ENCODE measurements around the gene SELENOK. TPM values are rescaled to one million over a fixed set of nuclear protein-coding genes. Genes with fewer than 3 reads are reported as not detected.

SELENOK gene
- total RNA-seq, 1 experiment from 2014 or later: 21.9 TPM

- intact Hi-C loops (cut with micrococcal nuclease; ENCODE audit: unreplicated experiment): no loop called here
- CTCF ChIA-PET: no interaction called here
- Histone ChIP-seq H4K20me1 (ENCODE audit: insufficient read depth) (no peaks in the 10 kb centered on the region), H3K36me3 (ENCODE audit: low read depth) (no peaks in the 10 kb centered on the region), H3K27me3 (ENCODE audit: insufficient read depth, low read depth) (peaks cover 13% of the 10 kb centered on the region), H3K4me2 (no peak overlapping the region), H3K79me2 (ENCODE audit: low read depth) (no peaks in the 10 kb centered on the region), H3K27ac (no peak overlapping the region), H3K9me3 (ENCODE audit: insufficient read depth, low read depth) (no peaks in the 10 kb centered on the region), H3F3A (ENCODE audit: insufficient read depth, low read depth) (no peaks in the 10 kb centered on the region), H3K4me3 (no peak overlapping the region), H2AFZ (no peak overlapping the region), H3K9me2 (ENCODE audit: insufficient read depth) (no peaks in the 10 kb centered on the region), H3K4me1 (replicated peaks; ENCODE audit: insufficient read depth) (no peaks in the 10 kb centered on the region)
- POLR2A ChIA-PET (ENCODE audit: unreplicated experiment): no interaction called here
- no peak for TF ChIP-seq CTCF (conservative IDR thresholded peaks at IDR 0.05)
- no peak for TF ChIP-seq EZH2 (IDR thresholded peaks at IDR 0.05; ENCODE audit: low read depth)
- no TSS peak for BruUV-seq (replicated peaks)
- DNase-seq: no peak
Measured at GRCh38 chr3:53845103-53845880, 46.4 kb downstream of the SELENOK start.

- Histone ChIP-seq H3K27ac (no peak overlapping the region), H3K4me3 (no peak overlapping the region), H4K20me1 (ENCODE audit: insufficient read depth) (no peaks in the 10 kb centered on the region), H2AFZ (no peak overlapping the region), H3K4me1 (replicated peaks; ENCODE audit: insufficient read depth) (no peaks in the 10 kb centered on the region), H3K36me3 (ENCODE audit: low read depth) (no peaks in the 10 kb centered on the region), H3K4me2 (no peak overlapping the region), H3F3A (ENCODE audit: insufficient read depth, low read depth) (no peaks in the 10 kb centered on the region), H3K79me2 (ENCODE audit: low read depth) (no peaks in the 10 kb centered on the region), H3K27me3 (ENCODE audit: insufficient read depth, low read depth) (peaks cover 20% of the 10 kb centered on the region), H3K9me2 (ENCODE audit: insufficient read depth) (no peaks in the 10 kb centered on the region), H3K9me3 (ENCODE audit: insufficient read depth, low read depth) (no peaks in the 10 kb centered on the region)
- ChIA-PET POLR2A (ENCODE audit: unreplicated experiment) (no interaction called here), CTCF (no interaction called here)
- no TSS peak for BruUV-seq (replicated peaks)
- intact Hi-C loops (cut with micrococcal nuclease; ENCODE audit: unreplicated experiment): no loop called here
- DNase-seq: no peak
- TF ChIP-seq CTCF (conservative IDR thresholded peaks at IDR 0.05): no peak
- TF ChIP-seq EZH2 (IDR thresholded peaks at IDR 0.05; ENCODE audit: low read depth): no peak
Measured at GRCh38 chr3:53844262-53845102, 47.2 kb downstream of the SELENOK start.

GRCh38 chr3:53843195-53844177 lies 48.2 kb downstream of the SELENOK start:
- Histone ChIP-seq H3K79me2 (ENCODE audit: low read depth) (no peaks in the 10 kb centered on the region), H3K36me3 (ENCODE audit: low read depth) (no peaks in the 10 kb centered on the region), H3K9me3 (ENCODE audit: insufficient read depth, low read depth) (no peaks in the 10 kb centered on the region), H3K9me2 (ENCODE audit: insufficient read depth) (no peaks in the 10 kb centered on the region), H2AFZ (no peak overlapping the region), H3F3A (ENCODE audit: insufficient read depth, low read depth) (no peaks in the 10 kb centered on the region), H3K4me3 (no peak overlapping the region), H4K20me1 (ENCODE audit: insufficient read depth) (no peaks in the 10 kb centered on the region), H3K27me3 (ENCODE audit: insufficient read depth, low read depth) (peaks cover 18% of the 10 kb centered on the region), H3K27ac (no peak overlapping the region), H3K4me2 (no peak overlapping the region), H3K4me1 (replicated peaks; ENCODE audit: insufficient read depth) (no peaks in the 10 kb centered on the region)
- intact Hi-C loops (cut with micrococcal nuclease; ENCODE audit: unreplicated experiment): no loop called here
- no peak for DNase-seq
- TF ChIP-seq CTCF (conservative IDR thresholded peaks at IDR 0.05) (no peak), EZH2 (IDR thresholded peaks at IDR 0.05; ENCODE audit: low read depth) (no peak)
- no TSS peak for BruUV-seq (replicated peaks)
- ChIA-PET POLR2A (ENCODE audit: unreplicated experiment) (no interaction called here), CTCF (no interaction called here)
